HL-60 (cell line): ENCODE results near the gene AMH.
A peak's percentile ranks its signal among the peaks of the same experiment; 100 is the strongest.

Experiments
- DNase-seq, 2 experiments: peaks; one replicate each; pipeline ENCODE4 v3.0.0-alpha.2; 2010 to 2020; ENCODE audit warnings: low read depth in 1 of 2, low spot score in 1 of 2
- H3K27ac ChIP-seq: fragments of 250-450 bp; sonication (Bioruptor Pico); replicated peaks from 2 replicates; pipeline ENCODE4 v1.5.1; 2020; ENCODE audit warnings: mild to moderate bottlenecking, moderate library complexity
- H3K27me3 ChIP-seq: fragments of 250-450 bp; sonication (Bioruptor Pico); 2 replicates; pipeline ENCODE4 v1.5.1; 2021; ENCODE audit warnings: mild to moderate bottlenecking, moderate library complexity; ENCODE audit not compliant: insufficient read depth, poor library complexity, severe bottlenecking
- H3K4me3 ChIP-seq: replicated peaks from 2 replicates; pipeline ENCODE4 v1.5.1; 2011; ENCODE audit warnings: mild to moderate bottlenecking, control low read depth, low read length; ENCODE audit not compliant: insufficient read depth
- GABPA ChIP-seq: IDR thresholded peaks from 2 replicates; pipeline ENCODE4 v1.6.1; 2012; ENCODE audit warnings: low read depth
- POLR2AphosphoS5 ChIP-seq: IDR thresholded peaks from 2 replicates; pipeline ENCODE4 v1.6.1; 2012; ENCODE audit warnings: low read depth
- SPI1 ChIP-seq: IDR thresholded peaks from 2 replicates; pipeline ENCODE4 v1.6.1; 2012; ENCODE audit warnings: low read depth, mild to moderate bottlenecking, borderline replicate concordance
- TF ChIP-seq, protein P1 (sequence below): IDR thresholded peaks from one replicate; pipeline ENCODE4 v1.5.1; 2011; ENCODE audit warnings: low read length, control low read depth, inconsistent platforms; ENCODE audit not compliant: insufficient read depth
- TF ChIP-seq, protein P2 (sequence below): IDR thresholded peaks from 2 replicates; pipeline ENCODE4 v1.6.1; 2012; ENCODE audit warnings: low read depth; ENCODE audit not compliant: insufficient replicate concordance

The AMH gene

DNA sequence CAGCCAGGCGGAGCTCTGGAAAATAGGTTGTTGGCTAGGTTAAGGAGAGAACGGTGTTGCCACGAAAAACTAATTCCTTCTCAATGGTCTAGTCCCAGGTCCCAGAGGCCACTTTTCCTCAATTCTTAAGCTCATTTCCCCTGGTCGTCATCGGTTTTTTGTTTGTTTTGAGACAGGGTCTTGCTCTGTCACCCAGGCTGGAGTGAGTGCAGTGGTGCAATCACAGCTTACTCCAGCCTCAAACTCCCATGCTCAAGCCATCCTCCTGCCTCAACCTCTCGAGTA is 11.3 kb upstream of the AMH start:
- peak overlapping the region; percentile 78 for H3K4me3 ChIP-seq
- no peak for DNase-seq

DNA sequence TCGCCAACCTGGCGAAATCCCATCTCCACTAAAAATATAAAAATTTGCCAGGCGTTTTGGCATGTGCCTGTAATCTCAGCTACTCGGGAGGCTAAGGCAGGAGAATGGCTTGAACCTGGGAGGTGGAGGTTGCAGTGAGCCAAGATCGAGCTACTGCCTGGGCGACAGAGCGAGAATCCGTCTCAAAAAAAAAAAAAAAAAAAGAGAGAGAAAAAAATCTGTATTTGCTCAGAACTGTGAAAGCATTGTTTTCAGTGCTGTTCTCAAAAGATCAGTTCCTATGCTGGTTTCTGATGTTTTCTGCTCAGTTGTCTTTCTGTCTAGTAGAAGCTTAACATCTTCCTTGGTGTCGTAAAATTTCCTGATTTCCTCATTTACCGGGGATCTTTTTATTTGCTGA is 9.9 kb upstream of the AMH start:
- DNase-seq: no peak
- Histone ChIP-seq H3K4me3 (peak overlapping the region; percentile 78), H3K27me3 (no peaks in the 10 kb centered on the region), H3K27ac (peak overlapping the region; percentile 98)
- TF ChIP-seq POLR2AphosphoS5 (no peak), GABPA (no peak), SPI1 (peak; percentile 41; the same call in 1 of the 2 replicates)
- TF ChIP-seq, protein P1, sequence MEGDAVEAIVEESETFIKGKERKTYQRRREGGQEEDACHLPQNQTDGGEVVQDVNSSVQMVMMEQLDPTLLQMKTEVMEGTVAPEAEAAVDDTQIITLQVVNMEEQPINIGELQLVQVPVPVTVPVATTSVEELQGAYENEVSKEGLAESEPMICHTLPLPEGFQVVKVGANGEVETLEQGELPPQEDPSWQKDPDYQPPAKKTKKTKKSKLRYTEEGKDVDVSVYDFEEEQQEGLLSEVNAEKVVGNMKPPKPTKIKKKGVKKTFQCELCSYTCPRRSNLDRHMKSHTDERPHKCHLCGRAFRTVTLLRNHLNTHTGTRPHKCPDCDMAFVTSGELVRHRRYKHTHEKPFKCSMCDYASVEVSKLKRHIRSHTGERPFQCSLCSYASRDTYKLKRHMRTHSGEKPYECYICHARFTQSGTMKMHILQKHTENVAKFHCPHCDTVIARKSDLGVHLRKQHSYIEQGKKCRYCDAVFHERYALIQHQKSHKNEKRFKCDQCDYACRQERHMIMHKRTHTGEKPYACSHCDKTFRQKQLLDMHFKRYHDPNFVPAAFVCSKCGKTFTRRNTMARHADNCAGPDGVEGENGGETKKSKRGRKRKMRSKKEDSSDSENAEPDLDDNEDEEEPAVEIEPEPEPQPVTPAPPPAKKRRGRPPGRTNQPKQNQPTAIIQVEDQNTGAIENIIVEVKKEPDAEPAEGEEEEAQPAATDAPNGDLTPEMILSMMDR: no peak
- TF ChIP-seq, protein P2, sequence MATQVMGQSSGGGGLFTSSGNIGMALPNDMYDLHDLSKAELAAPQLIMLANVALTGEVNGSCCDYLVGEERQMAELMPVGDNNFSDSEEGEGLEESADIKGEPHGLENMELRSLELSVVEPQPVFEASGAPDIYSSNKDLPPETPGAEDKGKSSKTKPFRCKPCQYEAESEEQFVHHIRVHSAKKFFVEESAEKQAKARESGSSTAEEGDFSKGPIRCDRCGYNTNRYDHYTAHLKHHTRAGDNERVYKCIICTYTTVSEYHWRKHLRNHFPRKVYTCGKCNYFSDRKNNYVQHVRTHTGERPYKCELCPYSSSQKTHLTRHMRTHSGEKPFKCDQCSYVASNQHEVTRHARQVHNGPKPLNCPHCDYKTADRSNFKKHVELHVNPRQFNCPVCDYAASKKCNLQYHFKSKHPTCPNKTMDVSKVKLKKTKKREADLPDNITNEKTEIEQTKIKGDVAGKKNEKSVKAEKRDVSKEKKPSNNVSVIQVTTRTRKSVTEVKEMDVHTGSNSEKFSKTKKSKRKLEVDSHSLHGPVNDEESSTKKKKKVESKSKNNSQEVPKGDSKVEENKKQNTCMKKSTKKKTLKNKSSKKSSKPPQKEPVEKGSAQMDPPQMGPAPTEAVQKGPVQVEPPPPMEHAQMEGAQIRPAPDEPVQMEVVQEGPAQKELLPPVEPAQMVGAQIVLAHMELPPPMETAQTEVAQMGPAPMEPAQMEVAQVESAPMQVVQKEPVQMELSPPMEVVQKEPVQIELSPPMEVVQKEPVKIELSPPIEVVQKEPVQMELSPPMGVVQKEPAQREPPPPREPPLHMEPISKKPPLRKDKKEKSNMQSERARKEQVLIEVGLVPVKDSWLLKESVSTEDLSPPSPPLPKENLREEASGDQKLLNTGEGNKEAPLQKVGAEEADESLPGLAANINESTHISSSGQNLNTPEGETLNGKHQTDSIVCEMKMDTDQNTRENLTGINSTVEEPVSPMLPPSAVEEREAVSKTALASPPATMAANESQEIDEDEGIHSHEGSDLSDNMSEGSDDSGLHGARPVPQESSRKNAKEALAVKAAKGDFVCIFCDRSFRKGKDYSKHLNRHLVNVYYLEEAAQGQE: no peak

More for the DNA sequence above, 11.3 kb upstream of the AMH start:
- no peak; the same call in 1 of the 2 replicates for TF ChIP-seq POLR2AphosphoS5
- no peaks in the 10 kb centered on the region for H3K27me3 ChIP-seq
- peak overlapping the region; percentile 98 for H3K27ac ChIP-seq

DNA sequence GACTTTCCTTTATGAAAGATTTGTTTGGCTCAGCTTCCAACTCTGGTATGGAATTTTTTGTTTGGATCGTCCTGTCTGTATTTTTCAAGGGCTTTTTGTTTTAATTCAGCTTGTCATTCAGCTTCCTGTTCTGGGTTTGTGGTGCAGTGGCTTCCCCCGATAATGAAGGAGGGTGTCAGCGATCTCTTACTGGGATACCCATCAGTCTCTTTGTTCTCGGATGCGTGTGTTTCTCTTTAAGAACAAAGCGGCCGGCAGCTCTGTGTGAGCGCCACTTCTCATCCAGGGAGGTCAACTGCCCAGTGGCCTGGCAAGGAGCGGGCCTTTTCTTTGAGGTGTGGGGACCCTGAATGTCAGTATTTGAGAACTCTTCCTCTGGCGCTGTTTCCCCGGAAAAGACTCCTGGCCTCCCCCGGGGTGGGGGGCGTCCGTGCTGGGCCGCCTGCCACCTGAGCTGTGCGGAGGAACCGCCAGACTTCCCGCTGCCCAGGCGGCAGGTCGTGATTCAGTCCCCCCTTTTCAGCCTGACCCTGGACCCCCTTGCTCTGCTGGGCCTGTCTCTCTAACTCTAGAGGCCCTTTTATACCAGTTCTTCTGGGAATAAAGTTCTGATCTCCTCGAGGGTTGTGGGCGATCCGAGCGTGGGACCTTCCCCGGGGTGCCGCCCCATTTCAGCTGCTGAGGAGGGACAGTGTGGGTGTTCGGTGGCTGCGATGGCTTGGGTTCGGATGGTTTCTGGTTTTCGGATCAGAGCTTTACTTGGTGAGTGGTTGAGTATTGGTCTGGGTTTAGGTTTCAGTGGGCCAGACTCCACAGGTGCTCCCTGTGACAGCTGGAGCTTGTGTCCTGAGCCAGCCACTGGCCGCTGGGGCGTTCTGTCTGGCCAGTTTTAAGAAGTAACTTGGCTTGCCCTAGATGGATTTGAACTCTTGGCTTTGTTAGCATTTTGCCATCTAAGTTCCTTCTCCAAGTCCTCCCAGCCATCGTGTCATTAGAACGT is 9.1 kb upstream of the AMH start:
- TF ChIP-seq GABPA (no peak), SPI1 (no peak), POLR2AphosphoS5 (no peak)
- TF ChIP-seq, protein P1: no peak
- TF ChIP-seq, protein P2: no peak
- Histone ChIP-seq H3K27ac (peak overlapping the region; percentile 98), H3K4me3 (peak overlapping the region; percentile 78), H3K27me3 (no peaks in the 10 kb centered on the region)
- peak in 1 of 2 experiments; percentile 51 for DNase-seq

DNA sequence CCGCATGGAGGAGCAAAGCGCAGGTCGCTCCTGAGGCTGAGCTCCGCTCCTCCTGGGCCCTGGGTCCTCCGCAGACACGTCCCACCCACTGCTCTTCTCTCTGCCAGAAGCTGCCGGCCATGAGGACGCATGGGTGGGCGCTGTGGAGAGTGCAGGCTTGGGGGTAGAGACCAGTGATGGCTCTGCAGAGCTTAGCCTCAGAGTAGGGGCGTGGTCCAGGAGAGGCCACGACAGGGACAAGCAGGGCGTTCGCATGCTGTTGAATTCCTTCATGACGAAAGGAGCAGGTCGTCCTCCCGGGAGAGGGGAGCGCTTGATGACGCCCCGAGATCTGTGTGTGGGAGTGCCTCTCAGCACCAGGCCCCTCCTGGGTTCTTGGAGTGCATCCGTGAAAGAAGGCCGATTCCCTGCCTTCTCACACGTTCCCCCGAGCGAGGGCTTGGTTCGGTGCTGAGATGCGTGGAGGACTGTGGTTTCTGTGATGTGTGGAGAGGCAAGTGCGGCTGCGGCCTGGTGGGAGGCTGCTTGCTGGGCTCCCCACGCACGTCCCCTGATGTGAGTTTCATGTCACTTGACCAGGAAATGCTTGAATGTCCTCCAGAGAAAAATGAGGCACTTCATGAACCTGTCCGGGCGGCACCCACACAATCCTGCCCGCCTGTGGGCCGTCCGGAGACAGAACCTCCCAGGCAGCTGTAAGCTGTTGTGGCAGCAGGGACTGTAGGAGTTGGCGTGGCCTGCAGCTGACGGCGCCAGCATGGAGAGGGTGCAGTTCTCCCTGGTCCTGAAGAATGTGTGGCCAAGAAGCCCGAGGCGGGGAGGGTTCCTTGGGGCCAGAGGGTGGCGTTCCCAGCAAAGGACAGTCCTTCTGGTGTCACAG is 8.0 kb upstream of the AMH start:
- Histone ChIP-seq H3K27me3 (no peaks in the 10 kb centered on the region), H3K27ac (no peak overlapping the region), H3K4me3 (no peak overlapping the region)
- TF ChIP-seq GABPA (no peak), POLR2AphosphoS5 (no peak), SPI1 (no peak)
- TF ChIP-seq, protein P2: no peak
- TF ChIP-seq, protein P1: no peak
- DNase-seq: no peak
